ENCODE data around the gene VMO1.

The VMO1 gene

DNA sequence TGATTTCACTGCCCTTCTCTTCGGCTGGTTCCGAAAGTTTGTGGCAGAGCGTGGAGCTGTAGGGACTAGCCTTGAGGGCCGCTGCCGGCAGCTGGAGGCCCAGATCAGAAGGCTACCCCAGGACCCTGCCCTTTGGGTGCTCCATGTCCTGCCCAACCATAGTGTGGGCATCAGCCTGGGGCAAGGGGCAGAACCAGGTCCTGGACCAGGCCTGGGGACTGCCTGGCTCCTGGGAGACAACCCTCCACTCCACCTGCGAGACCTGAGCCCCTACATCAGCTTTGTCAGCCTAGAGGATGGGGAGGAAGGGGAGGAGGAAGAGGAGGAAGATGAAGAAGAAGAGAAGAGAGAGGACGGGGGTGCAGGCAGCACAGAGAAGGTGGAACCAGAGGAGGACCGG is 45.6 kb downstream of the VMO1 start:
- no peak overlapping the region for H3K4me2 ChIP-seq (ENCODE audit: low read length)
- no peak overlapping the region for H2AFZ ChIP-seq (ENCODE audit: low read length)
- no peak overlapping the region for H3K27ac ChIP-seq (ENCODE audit: low read depth, low read length, poor library complexity, severe bottlenecking)

DNA sequence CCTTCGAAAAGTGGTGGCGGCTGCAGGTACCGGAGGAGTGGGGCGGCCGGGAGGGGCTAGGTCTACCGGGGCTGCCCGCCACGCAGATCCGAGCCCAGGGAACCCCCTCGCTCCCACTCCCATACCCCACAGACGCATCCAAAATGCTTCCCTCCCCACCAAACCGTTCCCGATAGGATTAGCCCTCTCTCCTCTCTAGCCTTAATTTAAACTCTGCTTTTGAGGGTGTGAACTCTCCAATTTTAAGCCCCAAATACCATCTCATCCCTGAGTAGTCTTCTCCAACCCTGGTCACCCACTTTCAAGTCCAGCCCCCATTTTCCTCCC is 46.2 kb downstream of the VMO1 start:
- peak overlapping the region; percentile 70 for H3K4me3 ChIP-seq (ENCODE audit: low read depth, low read length, poor library complexity, severe bottlenecking)
- H2AFZ ChIP-seq (ENCODE audit: low read length) = no peak overlapping the region
- no peaks in the 10 kb centered on the region for H3K9me3 ChIP-seq (ENCODE audit: low read length)
- H3K79me2 ChIP-seq (ENCODE audit: insufficient read depth, low read length) = no peaks in the 10 kb centered on the region
- H3F3A ChIP-seq (ENCODE audit: insufficient read depth, low read length) = no peaks in the 10 kb centered on the region
- no peaks in the 10 kb centered on the region for H3K36me3 ChIP-seq (ENCODE audit: insufficient read depth, low read length)
- H3K27me3 ChIP-seq (ENCODE audit: insufficient read depth, low read length) = peaks cover 9% of the 10 kb centered on the region
- TF ChIP-seq EZH2 (IDR thresholded peaks at IDR 0.05; ENCODE audit: borderline replicate concordance, low read length) = no peak
- TF ChIP-seq, protein P1, sequence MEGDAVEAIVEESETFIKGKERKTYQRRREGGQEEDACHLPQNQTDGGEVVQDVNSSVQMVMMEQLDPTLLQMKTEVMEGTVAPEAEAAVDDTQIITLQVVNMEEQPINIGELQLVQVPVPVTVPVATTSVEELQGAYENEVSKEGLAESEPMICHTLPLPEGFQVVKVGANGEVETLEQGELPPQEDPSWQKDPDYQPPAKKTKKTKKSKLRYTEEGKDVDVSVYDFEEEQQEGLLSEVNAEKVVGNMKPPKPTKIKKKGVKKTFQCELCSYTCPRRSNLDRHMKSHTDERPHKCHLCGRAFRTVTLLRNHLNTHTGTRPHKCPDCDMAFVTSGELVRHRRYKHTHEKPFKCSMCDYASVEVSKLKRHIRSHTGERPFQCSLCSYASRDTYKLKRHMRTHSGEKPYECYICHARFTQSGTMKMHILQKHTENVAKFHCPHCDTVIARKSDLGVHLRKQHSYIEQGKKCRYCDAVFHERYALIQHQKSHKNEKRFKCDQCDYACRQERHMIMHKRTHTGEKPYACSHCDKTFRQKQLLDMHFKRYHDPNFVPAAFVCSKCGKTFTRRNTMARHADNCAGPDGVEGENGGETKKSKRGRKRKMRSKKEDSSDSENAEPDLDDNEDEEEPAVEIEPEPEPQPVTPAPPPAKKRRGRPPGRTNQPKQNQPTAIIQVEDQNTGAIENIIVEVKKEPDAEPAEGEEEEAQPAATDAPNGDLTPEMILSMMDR (IDR thresholded peaks at IDR 0.05; ENCODE audit: low read length) = no peak
- no peaks in the 10 kb centered on the region for H3K9me2 ChIP-seq (ENCODE audit: low read depth, low read length)
- peaks cover 14% of the 10 kb centered on the region for H3K4me1 ChIP-seq (ENCODE audit: insufficient read depth, low read length, severe bottlenecking)
- no peak overlapping the region for H3K27ac ChIP-seq (ENCODE audit: low read depth, low read length, poor library complexity, severe bottlenecking)
- H4K20me1 ChIP-seq (ENCODE audit: insufficient read depth, low read length) = no peaks in the 10 kb centered on the region
- H3K9ac ChIP-seq (ENCODE audit: low read length) = no peak overlapping the region; the same call in 1 of the 2 replicates
- H3K4me2 ChIP-seq (ENCODE audit: low read length) = peak overlapping the region; percentile 87

More for the DNA sequence above, 45.6 kb downstream of the VMO1 start:
- H4K20me1 ChIP-seq (ENCODE audit: insufficient read depth, low read length) = no peaks in the 10 kb centered on the region
- no peak overlapping the region for H3K9ac ChIP-seq (ENCODE audit: low read length)
- no peak overlapping the region for H3K4me3 ChIP-seq (ENCODE audit: low read depth, low read length, poor library complexity, severe bottlenecking)
- no peaks in the 10 kb centered on the region for H3K79me2 ChIP-seq (ENCODE audit: insufficient read depth, low read length)
- H3K9me2 ChIP-seq (ENCODE audit: low read depth, low read length) = no peaks in the 10 kb centered on the region
- H3K4me1 ChIP-seq (ENCODE audit: insufficient read depth, low read length, severe bottlenecking) = peaks cover 14% of the 10 kb centered on the region
- H3F3A ChIP-seq (ENCODE audit: insufficient read depth, low read length) = no peaks in the 10 kb centered on the region
- no peaks in the 10 kb centered on the region for H3K9me3 ChIP-seq (ENCODE audit: low read length)
- peaks cover 9% of the 10 kb centered on the region for H3K27me3 ChIP-seq (ENCODE audit: insufficient read depth, low read length)
- no peak for TF ChIP-seq EZH2 (IDR thresholded peaks at IDR 0.05; ENCODE audit: borderline replicate concordance, low read length)
- TF ChIP-seq, protein P1 (IDR thresholded peaks at IDR 0.05; ENCODE audit: low read length) = no peak
- H3K36me3 ChIP-seq (ENCODE audit: insufficient read depth, low read length) = no peaks in the 10 kb centered on the region

DNA sequence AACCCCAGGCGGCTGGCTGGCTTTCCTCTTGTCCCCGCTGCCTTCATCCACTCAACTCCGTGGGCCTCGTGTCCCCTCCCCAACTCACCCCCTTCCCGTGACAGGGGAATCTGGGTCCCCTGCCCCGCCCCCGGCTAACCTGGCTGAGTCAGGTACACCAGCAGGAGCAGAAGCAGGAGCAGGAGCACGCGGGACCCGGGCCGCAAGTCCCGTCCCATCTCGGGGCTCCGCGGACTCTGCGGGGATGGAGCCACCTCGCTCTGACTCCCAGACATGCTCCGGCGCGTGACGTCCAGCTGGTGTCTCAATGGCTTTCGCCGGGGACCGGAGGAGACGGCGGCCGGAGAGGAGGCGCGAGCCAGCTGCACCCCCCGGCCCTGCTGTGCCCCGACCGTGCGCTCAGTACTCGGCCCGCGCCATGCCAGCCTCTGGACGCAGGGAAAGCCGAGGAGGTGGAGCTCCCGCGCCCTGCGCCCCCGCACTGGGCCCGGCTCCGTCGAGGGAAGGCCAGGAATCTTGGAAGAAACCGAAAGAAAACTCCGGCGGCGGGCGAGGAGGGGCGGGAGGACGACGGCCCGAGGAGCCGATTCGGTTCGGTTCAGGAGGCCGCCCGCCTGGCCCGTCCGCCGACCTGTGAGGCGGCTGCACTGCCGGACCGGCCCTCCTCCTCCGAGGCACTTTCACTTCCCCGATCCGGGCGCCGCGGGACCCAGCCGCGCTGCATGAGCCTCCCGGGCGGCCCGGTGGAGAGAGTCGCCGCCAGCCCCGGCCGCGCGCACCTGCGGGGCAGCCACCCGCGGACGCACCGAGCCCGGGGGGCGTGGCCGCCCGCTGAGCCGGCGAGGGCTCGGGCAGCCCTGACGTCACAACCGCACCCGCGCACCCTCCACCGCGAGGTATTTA is 46.8 kb downstream of the VMO1 start, which contains the start of the genes CXCL16 and ZMYND15:
TSS of gene CXCL16 (minus strand) at position 807 of the 903 bp plus-strand sequence. CDS start at position 218, 589 bp downstream.
TSS of gene ZMYND15 (plus strand) at position 712 of the 903 bp plus-strand sequence. CDS start 716 bp downstream, outside the sequence.
- Histone ChIP-seq H2AFZ (ENCODE audit: low read length) (no peak within 1 kb of the TSS), H3F3A (ENCODE audit: insufficient read depth, low read length) (no peaks in the 10 kb centered on the region), H3K9ac (ENCODE audit: low read length) (peak within 1 kb of the TSS; percentile 65), H3K36me3 (ENCODE audit: insufficient read depth, low read length) (no peaks in the 10 kb centered on the region), H3K9me3 (ENCODE audit: low read length) (no peaks in the 10 kb centered on the region), H3K4me1 (ENCODE audit: insufficient read depth, low read length, severe bottlenecking) (peaks cover 14% of the 10 kb centered on the region), H3K27me3 (ENCODE audit: insufficient read depth, low read length) (peaks cover 9% of the 10 kb centered on the region), H3K79me2 (ENCODE audit: insufficient read depth, low read length) (no peaks in the 10 kb centered on the region), H3K27ac (ENCODE audit: low read depth, low read length, poor library complexity, severe bottlenecking) (no peak within 1 kb of the TSS), H3K4me3 (ENCODE audit: low read depth, low read length, poor library complexity, severe bottlenecking) (peak within 1 kb of the TSS; percentile 70), H4K20me1 (ENCODE audit: insufficient read depth, low read length) (no peaks in the 10 kb centered on the region), H3K4me2 (ENCODE audit: low read length) (peak within 1 kb of the TSS; percentile 87), H3K9me2 (ENCODE audit: low read depth, low read length) (no peaks in the 10 kb centered on the region)
- TF ChIP-seq EZH2 (IDR thresholded peaks at IDR 0.05; ENCODE audit: borderline replicate concordance, low read length) = no peak
- TF ChIP-seq, protein P1 (IDR thresholded peaks at IDR 0.05; ENCODE audit: low read length) = no peak

Measured in OCI-LY1 (cell line).